Ascending aorta (tissue), 2 donors: ENCODE data around the gene PTPRF. TPM values are rescaled to one million over a fixed set of nuclear protein-coding genes. Genes with fewer than 3 reads are reported as not detected.

Source experiments
- DNase-seq, 2 donors: peaks; one replicate each; pipeline ENCODE4 v3.0.0-alpha.2; 2019; ENCODE audit warnings: low spot score in 2 of 2
- H3K27ac ChIP-seq, 2 donors: fragments of 200-600 bp; sonication (generic); one replicate each; pipeline ENCODE4 v1.5.1; 2016 to 2017; ENCODE audit warnings: mild to moderate bottlenecking in 1 of 2
- H3K27me3 ChIP-seq: fragments of 200-600 bp; sonication (generic); one replicate; pipeline ENCODE4 v1.5.1; 2017
- H3K36me3 ChIP-seq, 2 donors: fragments of 200-600 bp; sonication (generic); one replicate each; pipeline ENCODE4 v1.5.1; 2016
- H3K4me1 ChIP-seq, 2 donors: fragments of 200-600 bp; sonication (generic); one replicate each; pipeline ENCODE4 v1.5.1; 2016 to 2017; ENCODE audit warnings: mild to moderate bottlenecking in 1 of 2
- H3K4me3 ChIP-seq, 2 donors: fragments of 200-600 bp; sonication (generic); one replicate each; pipeline ENCODE4 v1.5.1; 2016 to 2017; ENCODE audit warnings: mild to moderate bottlenecking in 1 of 2
- H3K9me3 ChIP-seq, 2 donors: fragments of 200-600 bp; sonication (generic); one replicate each; pipeline ENCODE4 v1.5.1; 2016
- CTCF ChIP-seq, 3 experiments: fragments of 200-600 bp in 2 of 3; fragments of 450-650 bp in 1 of 3; sonication (generic) in 2 of 3; IDR thresholded peaks; one replicate each; pipeline ENCODE4 v1.5.1; 2016 to 2019; ENCODE audit warnings: antibody characterized with exemption in 3 of 3, mild to moderate bottlenecking in 1 of 3, moderate library complexity in 1 of 3
- intact Hi-C: fragments of 100-400 bp; cut with DNase I; formaldehyde crosslinking; loops from one replicate; pipeline ENCODE4 v1.15.1; 2023
- total RNA-seq: library from RNA; depleted of rRNA; stranded (reverse); fragments of >200 nt; gene quantifications from one replicate; pipeline ENCODE4 v1.1.0, GENCODE V29; 2016

Gene PTPRF
- total RNA-seq, 1 donor from 2014 or later = 43.6 TPM

- Histone ChIP-seq H3K4me1 (no peaks in the 10 kb centered on the region), H3K27me3 (no peaks in the 10 kb centered on the region), H3K9me3 (no peaks in the 10 kb centered on the region), H3K4me3 (no peak overlapping the region), H3K27ac (no peak overlapping the region), H3K36me3 (no peaks in the 10 kb centered on the region)
- TF ChIP-seq CTCF (IDR thresholded peaks at IDR 0.05) = no peak
- intact Hi-C loops = no loop called here
- no peak for DNase-seq
Observed at GRCh38 chr1:43522431-43522775, 8.3 kb upstream of the PTPRF start.

- Histone ChIP-seq H3K9me3 (no peaks in the 10 kb centered on the region), H3K27ac (no peak overlapping the region), H3K4me3 (no peak overlapping the region), H3K4me1 (no peaks in the 10 kb centered on the region), H3K36me3 (no peaks in the 10 kb centered on the region), H3K27me3 (no peaks in the 10 kb centered on the region)
- no peak for TF ChIP-seq CTCF (IDR thresholded peaks at IDR 0.05)
- intact Hi-C loops = no loop called here
- DNase-seq = no peak
Observed at GRCh38 chr1:43522776-43523480, 7.8 kb upstream of the PTPRF start.

- Histone ChIP-seq H3K27me3 (no peaks in the 10 kb centered on the region), H3K4me1 (peaks cover 0 to 3% of the 10 kb centered on the region in 2 donors), H3K27ac (no peak overlapping the region), H3K36me3 (no peaks in the 10 kb centered on the region), H3K9me3 (no peaks in the 10 kb centered on the region), H3K4me3 (no peak overlapping the region)
- no peak for DNase-seq
- intact Hi-C loops = loop anchor here (5.0 kb wide), 2 partner anchors 77 to 407 kb away; partner anchors contain the start of gene ARTN
- no peak for TF ChIP-seq CTCF (IDR thresholded peaks at IDR 0.05)
Observed at GRCh38 chr1:43524804-43525203, 5.9 kb upstream of the PTPRF start.

- H3K4me1 ChIP-seq = peaks cover 0 to 3% of the 10 kb centered on the region in 2 donors
- H3K27me3 ChIP-seq = no peaks in the 10 kb centered on the region
- H3K9me3 ChIP-seq = no peaks in the 10 kb centered on the region
- no peak overlapping the region for H3K27ac ChIP-seq
- no peak overlapping the region for H3K4me3 ChIP-seq
- no peaks in the 10 kb centered on the region for H3K36me3 ChIP-seq
- DNase-seq = no peak
- TF ChIP-seq CTCF (IDR thresholded peaks at IDR 0.05) = no peak
- intact Hi-C loops = loop anchor here (5.0 kb wide), 2 partner anchors 76 to 406 kb away; partner anchors contain the start of gene ARTN
Observed at GRCh38 chr1:43526002-43526401, 4.7 kb upstream of the PTPRF start.

GRCh38 chr1:43527111-43527878 lies 3.4 kb upstream of the PTPRF start:
- Histone ChIP-seq H3K9me3 (no peaks in the 10 kb centered on the region), H3K4me1 (peaks cover 3 to 6% of the 10 kb centered on the region in 2 donors), H3K27ac (no peak overlapping the region), H3K36me3 (no peaks in the 10 kb centered on the region), H3K27me3 (no peaks in the 10 kb centered on the region), H3K4me3 (no peak overlapping the region)
- intact Hi-C loops = loop anchor here (5.0 kb wide), 2 partner anchors 75 to 405 kb away; partner anchors contain the start of gene ARTN
- DNase-seq = no peak
- TF ChIP-seq CTCF (IDR thresholded peaks at IDR 0.05) = no peak
